GM12878 (cell line): ENCODE measurements around the gene PDE4DIP.
"Not testable (repeated sequence)": the region's sequence is repeated elsewhere in the genome, so short reads cannot be mapped to it uniquely, and the experiment has no call there.

Experiments
- ATF3 ChIP-seq: IDR thresholded peaks from 2 replicates; pipeline ENCODE4 v1.6.1; 2011; ENCODE audit warnings: low read depth, mild to moderate bottlenecking, low read length, moderate library complexity, borderline replicate concordance; ENCODE audit errors: extremely low read depth
- CTCF ChIP-seq, 3 experiments: IDR thresholded peaks in 2 of 3; conservative IDR thresholded peaks in 1 of 3; 2 replicates each; pipeline ENCODE4 v1.5.1; 2011; ENCODE audit warnings: low read depth in 3 of 3, low read length in 3 of 3, mild to moderate bottlenecking in 3 of 3, control low read depth in 2 of 3, moderate library complexity in 2 of 3, inconsistent platforms in 1 of 3, mixed read lengths in 1 of 3; ENCODE audit not compliant: control insufficient read depth in 2 of 3, insufficient read depth in 1 of 3; ENCODE audit errors: extremely low read depth in 1 of 3
- EZH2 ChIP-seq: IDR thresholded peaks from 2 replicates; pipeline ENCODE4 v1.6.1; 2012; ENCODE audit warnings: low read depth, mild to moderate bottlenecking, control low read depth, inconsistent platforms, low read length, borderline replicate concordance; ENCODE audit not compliant: control insufficient read depth
- HCFC1 ChIP-seq: fragments of 150-350 bp; IDR thresholded peaks from 2 replicates; pipeline ENCODE4 v1.6.1; 2014; ENCODE audit warnings: low read length
- POLR2A ChIP-seq: IDR thresholded peaks from 2 replicates; pipeline ENCODE4 v1.6.1; 2011; ENCODE audit warnings: low read depth, mild to moderate bottlenecking, low read length
- POLR2AphosphoS2 ChIP-seq: IDR thresholded peaks from 2 replicates; pipeline ENCODE4 v1.6.1; 2011; ENCODE audit warnings: low read depth, mild to moderate bottlenecking, low read length, improper control_type of control experiment, moderate library complexity
- POLR2AphosphoS5 ChIP-seq: IDR thresholded peaks from 2 replicates; pipeline ENCODE4 v1.6.1; 2011; ENCODE audit warnings: mild to moderate bottlenecking, low read length, inconsistent platforms
- POU2F2 ChIP-seq: IDR thresholded peaks from 3 replicates; pipeline ENCODE4 v1.6.1; 2011; ENCODE audit warnings: low read depth, mild to moderate bottlenecking, low read length, borderline replicate concordance
- RFX5 ChIP-seq: IDR thresholded peaks from 2 replicates; pipeline ENCODE4 v1.6.1; 2011; ENCODE audit warnings: low read depth, low read length, improper control_type of control experiment
- SIX5 ChIP-seq: IDR thresholded peaks from 2 replicates; pipeline ENCODE4 v1.6.1; 2011; ENCODE audit warnings: mild to moderate bottlenecking, low read depth, low read length, moderate library complexity; ENCODE audit not compliant: severe bottlenecking
- YY1 ChIP-seq: IDR thresholded peaks from 2 replicates; pipeline ENCODE4 v1.6.1; 2011; ENCODE audit warnings: low read depth, mild to moderate bottlenecking, low read length

DNA sequence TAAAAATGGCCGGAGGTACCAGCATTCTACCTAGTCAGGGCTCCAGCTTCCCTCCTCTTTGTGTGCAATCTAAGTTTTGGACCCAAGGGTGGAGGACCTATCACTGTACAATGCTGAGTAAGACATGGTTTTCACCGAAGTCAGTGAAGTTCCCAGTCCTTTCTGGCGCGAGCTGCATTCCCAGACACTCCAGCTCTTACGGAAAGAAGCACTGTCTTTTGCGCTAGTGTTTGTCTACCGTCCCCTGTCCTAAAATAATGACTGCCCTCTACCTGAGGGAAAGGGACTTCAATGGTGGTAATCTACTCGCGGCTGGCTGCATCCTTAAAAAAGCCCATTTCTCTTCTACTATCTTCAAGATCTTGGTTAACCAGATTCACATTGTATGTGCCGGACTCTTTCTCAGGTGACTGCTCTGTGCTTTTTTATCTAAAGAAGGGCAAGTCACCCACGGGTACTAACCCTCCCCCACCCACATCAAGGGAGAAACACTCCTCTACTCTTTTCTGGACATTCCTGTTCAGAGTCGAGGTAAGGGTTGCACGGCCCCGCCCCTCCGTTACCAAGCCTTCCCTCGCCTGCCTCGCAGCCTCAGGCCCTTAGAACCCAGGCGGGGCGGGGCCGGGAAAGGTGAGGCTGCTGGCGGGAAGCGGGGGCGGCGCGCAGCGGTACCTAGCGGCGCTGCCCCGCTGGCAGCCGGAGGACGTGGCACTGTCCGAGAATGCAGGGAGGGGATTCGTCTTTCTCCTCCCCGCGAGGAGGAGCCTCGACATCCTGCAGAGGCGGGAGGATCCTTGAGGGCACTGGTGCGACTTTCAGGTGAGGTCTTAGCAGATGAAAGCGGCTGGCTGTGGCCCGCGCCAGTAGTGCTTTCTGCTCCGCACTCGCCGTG is 107.4 kb downstream of the PDE4DIP start:
- not testable (repeated sequence) for TF ChIP-seq POLR2A; HCFC1; POU2F2; CTCF (IDR thresholded peaks at IDR 0.05 in 2 of 3, conservative IDR thresholded peaks at IDR 0.05 in 1 of 3; ENCODE audit: control insufficient read depth in 2 of 3, extremely low read depth in 1 of 3, insufficient read depth in 1 of 3, low read depth in 3 of 3, low read length in 3 of 3); POLR2AphosphoS2; YY1; ATF3; POLR2AphosphoS5; RFX5; SIX5; EZH2
